Prostate gland (tissue), 2 donors: Measurements from ENCODE around the gene GAL3ST3. TPM values are rescaled to one million over a fixed set of nuclear protein-coding genes. Genes with fewer than 3 reads are reported as not detected.

ENCODE experiments used
- DNase-seq: peaks from one replicate; pipeline ENCODE4 v3.0.0-alpha.2; 2019; ENCODE audit warnings: low spot score
- H3K27ac ChIP-seq, 2 donors: fragments of 200-600 bp; sonication (generic); 2 replicates each; pipeline ENCODE4 v1.5.1; 2017 to 2019
- H3K27me3 ChIP-seq: fragments of 200-600 bp; sonication (generic); replicated peaks from 2 replicates; pipeline ENCODE4 v1.5.1; 2019; ENCODE audit not compliant: insufficient read depth
- H3K36me3 ChIP-seq, 2 donors: fragments of 200-600 bp; sonication (generic); 1 replicate in 1 of 2; 2 replicates in 1 of 2; pipeline versions ENCODE4 v1.5.1 to v1.8.1; 2017 to 2019
- H3K4me1 ChIP-seq: fragments of 200-600 bp; sonication (generic); replicated peaks from 2 replicates; pipeline ENCODE4 v1.5.1; 2019
- H3K4me3 ChIP-seq, 2 donors: fragments of 200-600 bp; sonication (generic); 2 replicates each; pipeline ENCODE4 v1.5.1; 2017 to 2019
- H3K9me3 ChIP-seq: fragments of 200-600 bp; sonication (generic); 2 replicates; pipeline ENCODE4 v1.5.1; 2017
- POLR2A ChIP-seq: fragments of 450-650 bp; IDR thresholded peaks from one replicate; pipeline ENCODE4 v1.6.1; 2016; ENCODE audit warnings: antibody characterized with exemption, mild to moderate bottlenecking
- POLR2AphosphoS5 ChIP-seq: sonication (generic); formaldehyde crosslinking; IDR thresholded peaks from one replicate; pipeline ENCODE4 v1.6.1; 2017; ENCODE audit warnings: antibody characterized with exemption
- WGBS: methylation state at CpG from one replicate; pipeline ENCODE4 v1.1.5; 2018; 5-methylcytosine and 5-hydroxymethylcytosine counted together
- intact Hi-C: fragments of 100-400 bp; cut with DNase I; formaldehyde crosslinking; loops from one replicate; pipeline ENCODE4 v1.14.2; 2022
- total RNA-seq, 2 donors: library from RNA; depleted of rRNA; stranded (reverse); fragments of >200 nt; gene quantifications; one replicate each; pipeline ENCODE4 v1.1.0, GENCODE V29; 2016
- TF ChIP-seq, protein P1 (sequence below), 4 experiments: fragments of 200-600 bp in 2 of 4; fragments of 450-650 bp in 2 of 4; sonication (generic) in 2 of 4; IDR thresholded peaks; 1 replicate in 3 of 4; 2 replicates in 1 of 4; pipeline ENCODE4 v1.5.1; 2016 to 2019; ENCODE audit warnings: antibody characterized with exemption in 4 of 4, mild to moderate bottlenecking in 2 of 4, moderate library complexity in 2 of 4

GAL3ST3 gene
- total RNA-seq, 2 donors from 2014 or later = 2.3 to 4.3 TPM

DNA sequence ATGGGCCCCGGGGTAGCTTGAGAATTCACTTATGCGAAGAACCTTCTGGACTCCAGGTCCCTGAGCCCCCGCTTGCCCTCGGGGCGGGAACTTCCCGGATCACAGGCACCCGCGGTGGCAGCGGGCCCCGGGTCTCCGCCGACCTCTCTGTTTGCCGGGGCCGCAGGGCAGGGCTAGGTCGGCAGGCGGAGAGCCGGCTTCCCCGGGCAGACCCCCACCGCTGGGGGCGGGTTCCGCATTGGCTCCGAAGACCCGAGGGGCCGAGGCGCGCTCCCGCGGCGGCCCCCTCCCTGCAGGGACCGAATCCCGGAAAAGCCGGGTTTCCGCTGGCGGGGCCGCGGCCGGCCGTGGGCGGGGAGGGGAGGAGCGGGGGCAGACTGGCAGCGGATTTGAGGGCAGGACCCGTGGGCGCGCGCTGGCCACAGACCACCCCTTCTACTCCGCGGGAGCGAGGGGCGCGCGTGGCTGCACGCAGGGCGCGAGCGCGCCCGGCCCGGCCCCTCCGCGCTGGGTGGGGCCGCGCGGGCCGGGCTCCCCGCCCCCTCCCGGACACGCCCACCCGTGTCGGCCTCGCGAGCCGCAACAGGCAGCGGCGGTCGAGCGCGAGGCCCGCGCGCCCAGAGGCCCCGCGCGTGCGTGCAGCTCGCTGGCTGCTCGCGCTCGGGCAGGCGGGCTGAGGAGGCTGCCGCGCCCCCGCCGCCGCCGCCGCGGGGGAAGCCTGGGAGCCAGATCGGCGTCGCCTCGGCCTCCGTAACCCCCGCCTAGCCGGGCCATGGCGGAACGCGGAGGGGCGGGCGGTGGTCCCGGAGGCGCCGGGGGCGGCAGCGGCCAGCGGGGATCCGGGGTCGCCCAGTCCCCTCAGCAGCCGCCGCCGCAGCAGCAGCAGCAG is 21.0 kb upstream of the GAL3ST3 start, which contains the start of gene PACS1:
Gene PACS1, plus strand, starts transcription at position 558 of the 889 bp plus-strand sequence. Its CDS starts 215 bp downstream, at position 773.
- H3K9me3 ChIP-seq = no peaks in the 10 kb centered on the region
- peak; percentile 58 for DNase-seq
- H3K4me3 ChIP-seq = peak within 1 kb of the TSS; percentile 76 to 93
- H3K4me1 ChIP-seq = peaks cover 5% of the 10 kb centered on the region
- TF ChIP-seq POLR2AphosphoS5 = no peak
- peak; percentile 27 for TF ChIP-seq POLR2A
- H3K27ac ChIP-seq = peak within 1 kb of the TSS; percentile 87 to 95
- peaks cover 0 to 13% of the 10 kb centered on the region in 2 donors for H3K36me3 ChIP-seq
- under 1% methylated on average over 76 of the region's 120 CpGs for WGBS
- intact Hi-C loops = loop anchor here (10.0 kb wide), 1 partner anchor 65 kb away; no protein-coding TSS in a partner anchor
- H3K27me3 ChIP-seq = no peaks in the 10 kb centered on the region

DNA sequence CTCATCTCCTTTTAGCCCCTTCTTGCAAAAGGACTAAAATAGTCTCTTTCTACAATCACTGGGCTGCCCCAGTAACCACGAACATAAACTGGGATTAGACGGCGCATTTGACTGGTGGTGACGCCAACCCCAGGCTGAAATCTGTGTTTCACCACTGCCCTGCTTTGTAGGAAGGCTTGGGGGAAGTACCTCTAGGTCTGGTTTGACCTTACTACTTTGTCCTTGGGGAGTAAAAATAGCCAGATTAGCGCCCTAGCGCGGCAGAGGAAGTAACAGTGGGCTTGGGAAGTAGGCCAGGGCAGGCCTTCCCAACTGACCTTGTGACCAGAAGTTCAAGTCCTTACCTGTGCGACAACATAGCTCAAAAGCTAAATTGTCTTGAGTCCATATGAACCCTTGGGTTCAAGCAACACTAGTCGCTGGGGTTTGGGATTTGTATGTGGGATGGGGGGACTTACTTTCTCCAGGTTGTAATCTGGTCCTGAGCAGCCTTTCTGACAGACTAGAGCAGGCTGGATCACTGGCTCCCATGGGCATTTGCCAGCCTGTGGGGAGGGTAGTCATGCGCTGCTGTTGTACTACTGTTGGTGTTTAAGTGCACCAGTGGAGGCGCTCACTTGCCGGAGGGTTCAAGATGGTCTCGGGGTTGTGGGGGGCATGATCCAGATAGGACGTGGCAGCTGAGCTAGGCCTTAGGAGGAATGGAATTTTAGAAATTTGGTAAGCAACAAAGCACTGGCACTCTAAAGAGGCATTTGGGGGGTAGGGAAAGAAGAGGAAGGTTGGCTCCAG is 20.2 kb upstream of the GAL3ST3 start:
- H3K4me3 ChIP-seq = peak overlapping the region; percentile 76 to 93
- no peaks in the 10 kb centered on the region for H3K9me3 ChIP-seq
- TF ChIP-seq POLR2A (no peak), POLR2AphosphoS5 (no peak)
- TF ChIP-seq, protein P1, sequence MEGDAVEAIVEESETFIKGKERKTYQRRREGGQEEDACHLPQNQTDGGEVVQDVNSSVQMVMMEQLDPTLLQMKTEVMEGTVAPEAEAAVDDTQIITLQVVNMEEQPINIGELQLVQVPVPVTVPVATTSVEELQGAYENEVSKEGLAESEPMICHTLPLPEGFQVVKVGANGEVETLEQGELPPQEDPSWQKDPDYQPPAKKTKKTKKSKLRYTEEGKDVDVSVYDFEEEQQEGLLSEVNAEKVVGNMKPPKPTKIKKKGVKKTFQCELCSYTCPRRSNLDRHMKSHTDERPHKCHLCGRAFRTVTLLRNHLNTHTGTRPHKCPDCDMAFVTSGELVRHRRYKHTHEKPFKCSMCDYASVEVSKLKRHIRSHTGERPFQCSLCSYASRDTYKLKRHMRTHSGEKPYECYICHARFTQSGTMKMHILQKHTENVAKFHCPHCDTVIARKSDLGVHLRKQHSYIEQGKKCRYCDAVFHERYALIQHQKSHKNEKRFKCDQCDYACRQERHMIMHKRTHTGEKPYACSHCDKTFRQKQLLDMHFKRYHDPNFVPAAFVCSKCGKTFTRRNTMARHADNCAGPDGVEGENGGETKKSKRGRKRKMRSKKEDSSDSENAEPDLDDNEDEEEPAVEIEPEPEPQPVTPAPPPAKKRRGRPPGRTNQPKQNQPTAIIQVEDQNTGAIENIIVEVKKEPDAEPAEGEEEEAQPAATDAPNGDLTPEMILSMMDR (IDR thresholded peaks at IDR 0.05) = no peak
- peaks cover 0 to 13% of the 10 kb centered on the region in 2 donors for H3K36me3 ChIP-seq
- 47% methylated on average over 14 of the region's 14 CpGs for WGBS
- peaks cover 5% of the 10 kb centered on the region for H3K4me1 ChIP-seq
- H3K27me3 ChIP-seq = no peaks in the 10 kb centered on the region
- intact Hi-C loops = loop anchor here (10.0 kb wide), 1 partner anchor 66 kb away; no protein-coding TSS in a partner anchor
- DNase-seq = peak; percentile 61
- H3K27ac ChIP-seq = peak overlapping the region; percentile 87 to 95

DNA sequence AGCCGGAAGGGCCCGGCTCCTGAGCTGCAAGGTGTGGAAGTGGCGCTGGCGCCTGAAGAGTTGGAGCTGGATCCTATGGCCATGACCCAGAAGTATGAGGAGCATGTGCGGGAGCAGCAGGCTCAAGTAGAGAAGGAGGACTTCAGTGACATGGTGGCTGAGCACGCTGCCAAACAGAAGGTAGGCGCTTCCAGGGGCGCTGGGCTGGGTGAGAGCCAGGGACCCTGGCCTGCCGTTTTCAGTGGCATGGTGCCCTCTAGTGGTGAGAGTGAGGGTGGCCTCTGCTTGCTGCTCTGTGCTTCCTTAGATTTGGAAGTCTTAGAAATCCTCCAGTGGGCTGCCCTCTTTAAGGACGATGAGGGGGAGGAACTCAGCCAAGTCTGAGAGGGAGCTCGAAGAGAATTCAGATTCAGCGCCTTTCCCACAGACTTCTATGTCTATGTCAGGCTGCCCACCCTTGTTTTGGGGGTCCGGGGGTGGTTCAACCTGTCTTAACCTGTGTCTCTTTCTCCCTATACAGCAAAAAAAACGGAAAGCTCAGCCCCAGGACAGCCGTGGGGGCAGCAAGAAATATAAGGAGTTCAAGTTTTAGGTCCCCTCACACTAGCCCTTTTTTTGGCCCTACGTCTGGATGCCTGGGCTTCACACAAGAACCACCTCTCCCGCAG is 19.3 kb upstream of the GAL3ST3 start:
- intact Hi-C loops = loop anchor here (10.0 kb wide), 1 partner anchor 67 kb away; no protein-coding TSS in a partner anchor

DNA sequence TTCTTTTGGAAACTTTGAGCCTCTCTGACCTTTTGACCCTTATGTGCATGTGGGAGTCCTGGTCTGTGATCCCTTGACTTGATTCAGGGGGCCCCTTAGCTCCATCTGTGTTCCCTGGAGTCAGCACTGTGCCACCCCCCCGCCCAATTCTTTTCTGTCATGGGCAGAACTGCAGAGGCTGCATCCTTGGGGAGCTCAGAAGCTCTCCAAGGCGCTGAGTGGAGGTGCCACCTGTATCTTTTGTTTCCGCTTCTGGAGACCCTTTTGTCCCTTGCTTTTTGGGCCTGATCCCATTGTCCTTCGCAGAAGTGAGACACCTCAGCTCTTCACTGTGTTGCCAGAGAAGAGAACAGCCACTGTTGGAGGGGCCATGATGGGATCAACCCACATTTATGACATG is 18.7 kb upstream of the GAL3ST3 start:
- Histone ChIP-seq H3K27me3 (no peaks in the 10 kb centered on the region), H3K27ac (no peak overlapping the region), H3K4me3 (no peak overlapping the region), H3K9me3 (no peaks in the 10 kb centered on the region), H3K36me3 (peaks cover 8 to 21% of the 10 kb centered on the region in 2 donors), H3K4me1 (peaks cover 5% of the 10 kb centered on the region)
- intact Hi-C loops = loop anchor here (10.0 kb wide), 1 partner anchor 67 kb away; no protein-coding TSS in a partner anchor
- no peak for TF ChIP-seq POLR2AphosphoS5
- TF ChIP-seq, protein P1 (IDR thresholded peaks at IDR 0.05) = no peak
- no peak for TF ChIP-seq POLR2A
- WGBS = 79% methylated on average over 4 of the region's 4 CpGs
- no peak for DNase-seq

More for the DNA sequence above, 19.3 kb upstream of the GAL3ST3 start:
- no peak overlapping the region for H3K4me3 ChIP-seq
- H3K27ac ChIP-seq = peak overlapping the region; percentile 87 to 95
- H3K9me3 ChIP-seq = no peaks in the 10 kb centered on the region
- DNase-seq = peak; percentile 65
- no peaks in the 10 kb centered on the region for H3K27me3 ChIP-seq
- H3K4me1 ChIP-seq = peaks cover 5% of the 10 kb centered on the region
- 49% methylated on average over 17 of the region's 17 CpGs for WGBS
- peaks cover 4 to 19% of the 10 kb centered on the region in 2 donors for H3K36me3 ChIP-seq
- TF ChIP-seq, protein P1 (IDR thresholded peaks at IDR 0.05) = peak; percentile 73 to 87 (median 80)
- TF ChIP-seq POLR2A = no peak
- peak; percentile 27 for TF ChIP-seq POLR2AphosphoS5
